ENCODE measurements around the gene XDH. TPM values are rescaled to one million over a fixed set of nuclear protein-coding genes. Genes with fewer than 3 reads are reported as not detected.

Gene XDH
- total RNA-seq, 1 donor from 2014 or later = 5.6 TPM

DNA sequence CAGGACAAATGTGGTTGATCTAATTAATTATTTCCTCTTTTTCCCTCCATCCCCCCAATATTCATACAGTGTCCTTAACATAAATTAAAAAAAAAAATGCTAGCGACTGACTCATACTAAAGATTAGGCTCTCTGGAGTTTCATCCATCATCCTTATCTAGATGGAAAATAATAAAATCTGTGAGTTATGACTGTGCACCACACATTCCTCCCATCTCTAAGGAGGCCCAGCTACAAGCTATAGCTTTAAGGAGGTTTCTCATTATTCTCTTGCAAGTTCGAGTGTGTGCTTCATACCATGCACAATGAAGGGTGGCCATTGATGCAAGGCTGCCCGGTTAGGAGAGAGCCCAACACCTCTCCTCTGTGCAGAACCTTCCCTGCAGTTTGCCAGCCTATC is 77.3 kb downstream of the XDH start:
- TF ChIP-seq, protein P1, sequence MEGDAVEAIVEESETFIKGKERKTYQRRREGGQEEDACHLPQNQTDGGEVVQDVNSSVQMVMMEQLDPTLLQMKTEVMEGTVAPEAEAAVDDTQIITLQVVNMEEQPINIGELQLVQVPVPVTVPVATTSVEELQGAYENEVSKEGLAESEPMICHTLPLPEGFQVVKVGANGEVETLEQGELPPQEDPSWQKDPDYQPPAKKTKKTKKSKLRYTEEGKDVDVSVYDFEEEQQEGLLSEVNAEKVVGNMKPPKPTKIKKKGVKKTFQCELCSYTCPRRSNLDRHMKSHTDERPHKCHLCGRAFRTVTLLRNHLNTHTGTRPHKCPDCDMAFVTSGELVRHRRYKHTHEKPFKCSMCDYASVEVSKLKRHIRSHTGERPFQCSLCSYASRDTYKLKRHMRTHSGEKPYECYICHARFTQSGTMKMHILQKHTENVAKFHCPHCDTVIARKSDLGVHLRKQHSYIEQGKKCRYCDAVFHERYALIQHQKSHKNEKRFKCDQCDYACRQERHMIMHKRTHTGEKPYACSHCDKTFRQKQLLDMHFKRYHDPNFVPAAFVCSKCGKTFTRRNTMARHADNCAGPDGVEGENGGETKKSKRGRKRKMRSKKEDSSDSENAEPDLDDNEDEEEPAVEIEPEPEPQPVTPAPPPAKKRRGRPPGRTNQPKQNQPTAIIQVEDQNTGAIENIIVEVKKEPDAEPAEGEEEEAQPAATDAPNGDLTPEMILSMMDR (IDR thresholded peaks at IDR 0.05; ENCODE audit: unreplicated experiment) = no peak
- Mint-ChIP-seq H3K4me3 (ENCODE audit: low read depth) (no peak overlapping the region), H3K4me1 (ENCODE audit: low read depth) (no peaks in the 10 kb centered on the region), H3K27me3 (peaks cover 9% of the 10 kb centered on the region), H3K36me3 (ENCODE audit: insufficient read depth) (peaks cover 4% of the 10 kb centered on the region), H3K9me3 (ENCODE audit: low read depth) (no peaks in the 10 kb centered on the region), H3K27ac (no peak overlapping the region)
- no peak for DNase-seq (ENCODE audit: low spot score, unreplicated experiment)

DNA sequence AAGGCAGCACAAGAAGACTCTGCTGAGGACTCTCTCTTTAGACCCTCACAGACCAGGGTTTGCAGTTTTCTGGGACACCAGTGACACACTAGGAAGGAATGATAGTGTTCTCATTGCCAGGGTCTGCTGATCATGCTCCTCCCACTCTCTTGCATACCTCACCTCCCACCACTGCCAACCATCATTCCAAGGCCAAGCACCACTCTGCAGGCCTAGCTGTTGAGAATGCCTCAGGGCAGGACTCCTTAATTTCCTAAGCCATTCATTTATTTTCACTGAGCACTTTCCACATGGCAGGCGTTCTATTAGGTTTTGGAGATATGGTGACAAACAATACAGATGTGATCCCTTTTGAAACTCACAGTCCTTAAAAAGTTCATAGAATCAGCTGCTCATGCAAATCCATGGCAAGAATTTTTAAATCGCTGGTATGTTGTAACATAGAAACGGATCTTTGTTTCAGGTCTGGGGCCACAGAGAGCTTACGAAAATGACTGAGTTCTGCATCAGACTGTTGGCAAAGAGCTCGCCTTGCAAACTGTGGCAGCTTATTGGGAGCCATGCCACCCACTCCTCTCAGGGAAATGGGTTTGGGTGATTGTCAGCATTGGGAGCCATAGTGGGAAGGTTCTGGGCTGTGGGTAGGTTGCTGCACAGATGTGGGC is 78.5 kb downstream of the XDH start:
- no peak overlapping the region for H3K27ac Mint-ChIP-seq
- H3K9me3 Mint-ChIP-seq (ENCODE audit: low read depth) = no peaks in the 10 kb centered on the region
- no peak for DNase-seq (ENCODE audit: low spot score, unreplicated experiment)
- H3K27me3 Mint-ChIP-seq = peaks cover 17% of the 10 kb centered on the region
- H3K4me1 Mint-ChIP-seq (ENCODE audit: low read depth) = no peaks in the 10 kb centered on the region
- no peaks in the 10 kb centered on the region for H3K36me3 Mint-ChIP-seq (ENCODE audit: insufficient read depth)
- TF ChIP-seq, protein P1 (IDR thresholded peaks at IDR 0.05; ENCODE audit: unreplicated experiment) = no peak
- no peak overlapping the region for H3K4me3 Mint-ChIP-seq (ENCODE audit: low read depth)

DNA sequence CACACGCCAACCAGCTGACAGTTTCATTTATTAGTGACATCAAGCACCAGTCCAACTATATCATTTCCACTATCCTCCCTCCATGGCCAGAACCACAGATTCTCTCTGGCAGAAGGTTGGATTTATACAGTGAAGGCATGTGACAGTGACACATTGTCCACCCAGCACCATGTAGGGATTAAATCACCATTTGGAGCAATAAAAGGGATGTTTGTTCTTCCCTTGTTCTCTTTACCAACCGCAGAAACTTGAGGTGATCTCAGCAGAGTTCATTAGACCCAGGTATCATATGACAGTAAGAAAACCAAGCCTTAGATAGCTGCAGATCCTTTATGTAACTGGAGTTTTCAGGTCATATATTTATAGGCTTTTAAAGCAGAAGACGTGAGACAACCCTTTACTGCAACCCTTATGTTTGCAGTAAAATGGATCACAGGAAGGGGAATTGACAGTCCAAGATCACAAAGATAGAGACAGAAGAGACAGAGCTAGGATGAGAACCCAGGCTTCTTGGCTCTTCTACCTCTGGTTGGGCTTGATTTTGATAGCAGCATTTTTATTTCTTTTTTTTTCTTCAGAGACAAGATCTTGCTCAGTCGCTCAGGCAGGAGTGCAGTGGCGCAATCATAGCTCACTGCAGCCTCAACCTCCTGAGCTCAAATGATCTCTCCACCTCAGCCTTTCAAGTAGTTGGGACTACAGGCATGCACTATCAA is 80.1 kb downstream of the XDH start:
- Mint-ChIP-seq H3K4me1 (ENCODE audit: low read depth) (peaks cover under 1% of the 10 kb centered on the region), H3K4me3 (ENCODE audit: low read depth) (no peak overlapping the region), H3K27me3 (peaks cover 23% of the 10 kb centered on the region), H3K27ac (no peak overlapping the region), H3K36me3 (ENCODE audit: insufficient read depth) (no peaks in the 10 kb centered on the region), H3K9me3 (ENCODE audit: low read depth) (no peaks in the 10 kb centered on the region)
- TF ChIP-seq, protein P1 (IDR thresholded peaks at IDR 0.05; ENCODE audit: unreplicated experiment) = no peak
- no peak for DNase-seq (ENCODE audit: low spot score, unreplicated experiment)

DNA sequence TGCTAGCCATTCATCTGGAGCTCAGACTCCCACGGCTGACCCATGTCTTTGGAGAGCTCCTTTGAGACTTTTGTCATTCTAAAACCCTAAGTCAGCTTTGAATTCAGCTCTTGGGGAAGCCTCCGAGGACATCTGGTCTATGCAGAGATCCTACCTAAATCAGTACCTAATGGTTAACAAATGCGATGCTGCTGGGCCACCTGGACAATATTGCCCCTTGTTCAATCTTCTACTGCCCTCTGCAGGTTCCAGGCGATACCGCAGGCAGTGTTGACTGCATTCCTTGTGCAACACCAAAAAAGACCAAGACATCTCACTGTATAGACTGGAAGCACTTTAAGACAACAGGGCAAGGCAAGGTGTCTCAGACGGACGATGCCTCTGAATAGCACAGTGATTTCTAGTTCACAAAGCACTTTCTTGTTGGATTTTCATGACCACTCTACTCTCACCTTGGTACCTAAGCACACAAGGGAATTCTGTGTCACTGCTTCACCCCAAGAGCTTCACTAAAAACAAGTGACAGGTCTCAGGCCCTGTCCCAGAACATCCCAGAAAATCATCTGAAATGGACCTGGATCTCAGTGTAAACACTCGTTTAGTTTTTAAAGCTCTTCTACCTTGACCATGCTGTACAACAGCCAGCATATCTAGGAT is 80.9 kb downstream of the XDH start:
- H3K4me1 Mint-ChIP-seq (ENCODE audit: low read depth) = peaks cover 3% of the 10 kb centered on the region
- H3K4me3 Mint-ChIP-seq (ENCODE audit: low read depth) = no peak overlapping the region
- no peak overlapping the region for H3K27ac Mint-ChIP-seq
- no peaks in the 10 kb centered on the region for H3K9me3 Mint-ChIP-seq (ENCODE audit: low read depth)
- no peaks in the 10 kb centered on the region for H3K36me3 Mint-ChIP-seq (ENCODE audit: insufficient read depth)
- peak; percentile 76 for DNase-seq (ENCODE audit: low spot score, unreplicated experiment)
- H3K27me3 Mint-ChIP-seq = peaks cover 26% of the 10 kb centered on the region
- TF ChIP-seq, protein P1 (IDR thresholded peaks at IDR 0.05; ENCODE audit: unreplicated experiment) = peak; percentile 94

DNA sequence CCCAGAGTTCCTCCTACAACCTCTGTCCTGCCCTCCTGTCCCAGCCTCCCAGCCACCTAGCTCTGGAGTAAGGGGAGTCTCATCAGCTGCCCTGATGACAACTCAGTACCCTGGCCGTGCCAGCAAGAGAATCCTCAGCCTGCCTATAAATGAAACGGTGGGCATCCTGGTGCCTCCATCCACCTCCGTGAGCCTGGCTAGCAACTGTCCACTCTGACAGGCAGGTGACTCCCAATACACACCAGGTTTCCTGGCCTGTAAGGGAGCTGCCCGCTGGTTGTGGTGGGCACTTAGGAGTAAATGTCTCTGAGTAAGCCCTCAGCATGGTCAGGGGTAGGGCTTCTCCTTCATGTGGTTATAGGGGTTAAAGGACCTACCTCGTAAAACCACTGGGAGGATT is 81.5 kb downstream of the XDH start:
- Mint-ChIP-seq H3K27me3 (peaks cover 26% of the 10 kb centered on the region), H3K4me3 (ENCODE audit: low read depth) (no peak overlapping the region), H3K4me1 (ENCODE audit: low read depth) (peaks cover 3% of the 10 kb centered on the region), H3K27ac (no peak overlapping the region), H3K9me3 (ENCODE audit: low read depth) (no peaks in the 10 kb centered on the region), H3K36me3 (ENCODE audit: insufficient read depth) (no peaks in the 10 kb centered on the region)
- DNase-seq (ENCODE audit: low spot score, unreplicated experiment) = no peak
- TF ChIP-seq, protein P1 (IDR thresholded peaks at IDR 0.05; ENCODE audit: unreplicated experiment) = no peak
